ENCODE results near the gene RAD18. TPM values are rescaled to one million over a fixed set of nuclear protein-coding genes. Genes with fewer than 3 reads are reported as not detected.

The RAD18 gene
- total and polyA plus RNA-seq, 2 donors (not counting 1 experiment from before 2014, with no cell fraction given) = 4.8 to 21.3 TPM

DNA sequence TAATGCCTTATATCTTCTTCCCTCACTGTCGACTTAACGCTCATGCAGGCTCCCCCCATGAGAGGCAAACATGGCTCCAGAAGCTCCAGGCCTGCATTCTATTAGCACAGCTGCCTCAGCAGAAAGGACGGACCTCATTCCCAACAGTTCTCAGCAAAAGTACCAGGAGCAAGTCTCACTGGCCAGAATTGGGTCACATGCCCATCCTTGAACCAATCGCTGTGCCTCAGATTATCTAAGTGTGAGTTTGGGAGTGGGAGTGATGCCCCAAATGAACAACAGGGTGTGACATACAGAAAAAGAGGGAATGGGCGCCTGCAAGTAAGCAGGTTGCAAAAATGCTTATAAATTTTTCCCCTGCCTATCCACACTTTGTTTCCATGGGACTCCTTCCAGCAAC is 4.3 kb upstream of the RAD18 start:
- Mint-ChIP-seq H3K4me3 (no peak overlapping the region), H3K27me3 (peaks cover 19% of the 10 kb centered on the region), H3K27ac (no peak overlapping the region), H3K9me3 (ENCODE audit: insufficient read depth) (no peaks in the 10 kb centered on the region), H3K4me1 (peaks cover 18% of the 10 kb centered on the region)
- Histone ChIP-seq H3K9ac (ENCODE audit: low read length) (no peak overlapping the region), H3K9me3 (ENCODE audit: control extremely low read depth in 1 of 3, control insufficient read depth in 2 of 3, insufficient read depth in 1 of 3, low read length in 2 of 3) (no peaks in the 10 kb centered on the region), H3K79me2 (ENCODE audit: control insufficient read depth, insufficient read depth, low read length) (peaks cover 7% of the 10 kb centered on the region), H3K27ac (ENCODE audit: low read length in 2 of 2) (no peak overlapping the region), H3K36me3 (replicated peaks in 1 of 2; ENCODE audit: control extremely low read depth in 1 of 2, control insufficient read depth in 1 of 2, extremely low read depth in 1 of 2, insufficient read depth in 2 of 2, low read length in 1 of 2) (no peaks in the 10 kb centered on the region), H3K4me2 (replicated peaks; ENCODE audit: low read depth, low read length, poor library complexity, severe bottlenecking) (no peak overlapping the region), H2AFZ (ENCODE audit: insufficient read depth, low read depth, low read length, poor library complexity, severe bottlenecking) (no peak overlapping the region), H4K20me1 (ENCODE audit: control insufficient read depth, insufficient read depth, low read length, poor library complexity, severe bottlenecking) (no peaks in the 10 kb centered on the region), H3K27me3 (replicated peaks in 1 of 4; ENCODE audit: control extremely low read depth in 1 of 4, control insufficient read depth in 3 of 4, insufficient read depth in 4 of 4, low read length in 3 of 4) (peaks cover 0 to 14% (median 3%) of the 10 kb centered on the region in 4 experiments), H3K4me1 (ENCODE audit: control insufficient read depth in 2 of 2, insufficient read depth in 2 of 2, low read length in 2 of 2) (peaks cover 8 to 14% of the 10 kb centered on the region in 2 donors), H3K4me3 (ENCODE audit: control extremely low read depth in 1 of 5, extremely low read depth in 1 of 5, insufficient read depth in 1 of 5, low read depth in 2 of 5, low read length in 4 of 5) (no peak overlapping the region)
- ATAC-seq (ENCODE audit: low read depth) (no peak), DNase-seq (no peak)
- POLR2A ChIA-PET = no interaction called here
- CTCF ChIA-PET = interaction anchor here (1.0 to 3.0 kb wide), 2 partner anchors 13 to 335 kb away, joined by 3 to 17 read pairs; no protein-coding TSS in a partner anchor
- TF ChIP-seq, protein P1, sequence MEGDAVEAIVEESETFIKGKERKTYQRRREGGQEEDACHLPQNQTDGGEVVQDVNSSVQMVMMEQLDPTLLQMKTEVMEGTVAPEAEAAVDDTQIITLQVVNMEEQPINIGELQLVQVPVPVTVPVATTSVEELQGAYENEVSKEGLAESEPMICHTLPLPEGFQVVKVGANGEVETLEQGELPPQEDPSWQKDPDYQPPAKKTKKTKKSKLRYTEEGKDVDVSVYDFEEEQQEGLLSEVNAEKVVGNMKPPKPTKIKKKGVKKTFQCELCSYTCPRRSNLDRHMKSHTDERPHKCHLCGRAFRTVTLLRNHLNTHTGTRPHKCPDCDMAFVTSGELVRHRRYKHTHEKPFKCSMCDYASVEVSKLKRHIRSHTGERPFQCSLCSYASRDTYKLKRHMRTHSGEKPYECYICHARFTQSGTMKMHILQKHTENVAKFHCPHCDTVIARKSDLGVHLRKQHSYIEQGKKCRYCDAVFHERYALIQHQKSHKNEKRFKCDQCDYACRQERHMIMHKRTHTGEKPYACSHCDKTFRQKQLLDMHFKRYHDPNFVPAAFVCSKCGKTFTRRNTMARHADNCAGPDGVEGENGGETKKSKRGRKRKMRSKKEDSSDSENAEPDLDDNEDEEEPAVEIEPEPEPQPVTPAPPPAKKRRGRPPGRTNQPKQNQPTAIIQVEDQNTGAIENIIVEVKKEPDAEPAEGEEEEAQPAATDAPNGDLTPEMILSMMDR (IDR thresholded peaks at IDR 0.05) = no peak
- no peak for TF ChIP-seq EZH2 (IDR thresholded peaks at IDR 0.05; ENCODE audit: borderline replicate concordance, insufficient read depth, low read depth, low read length, poor library complexity, severe bottlenecking)
- 95% methylated on average over 4 of the region's 5 CpGs for WGBS (ENCODE audit: insufficient coverage)
- intact Hi-C loops (cut with micrococcal nuclease) = no loop called here

DNA sequence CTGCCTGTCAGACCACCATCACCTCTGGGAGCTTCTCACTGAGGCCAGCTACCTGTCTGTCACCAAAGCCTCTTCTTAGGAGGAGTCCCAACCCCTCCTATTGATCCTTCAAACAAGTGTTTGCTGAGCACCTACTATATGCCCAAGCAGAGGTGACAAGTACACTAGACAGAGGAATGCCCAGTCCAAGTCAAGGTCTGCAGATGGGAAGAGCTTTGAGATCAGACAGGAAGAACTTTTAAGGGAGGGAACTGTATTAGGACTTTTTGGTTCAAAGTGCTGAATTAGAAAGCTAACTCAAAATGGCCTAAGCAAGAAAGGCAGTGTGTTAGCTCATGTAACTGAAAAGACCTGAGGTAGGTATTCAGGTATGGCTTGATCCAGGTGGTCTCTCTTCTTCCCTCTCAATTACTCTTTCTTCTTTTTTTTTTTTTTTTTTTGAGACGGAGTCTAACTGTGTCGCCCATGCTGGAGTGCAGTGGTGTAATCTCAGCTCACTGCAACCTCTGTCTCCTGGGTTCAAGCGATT is 3.6 kb upstream of the RAD18 start:
- Mint-ChIP-seq H3K4me1 (peaks cover 24% of the 10 kb centered on the region), H3K9me3 (ENCODE audit: insufficient read depth) (no peaks in the 10 kb centered on the region), H3K27me3 (peaks cover 19% of the 10 kb centered on the region), H3K4me3 (no peak overlapping the region), H3K27ac (no peak overlapping the region)
- Histone ChIP-seq H3K27ac (ENCODE audit: low read length in 2 of 2) (no peak overlapping the region), H3K4me1 (ENCODE audit: control insufficient read depth in 2 of 2, insufficient read depth in 2 of 2, low read length in 2 of 2) (peaks cover 14 to 20% of the 10 kb centered on the region in 2 donors), H3K27me3 (replicated peaks in 1 of 4; ENCODE audit: control extremely low read depth in 1 of 4, control insufficient read depth in 3 of 4, insufficient read depth in 4 of 4, low read length in 3 of 4) (peaks cover 0 to 12% (median 2%) of the 10 kb centered on the region in 4 experiments), H3K4me3 (ENCODE audit: control extremely low read depth in 1 of 5, extremely low read depth in 1 of 5, insufficient read depth in 1 of 5, low read depth in 2 of 5, low read length in 4 of 5) (no peak overlapping the region), H3K79me2 (ENCODE audit: control insufficient read depth, insufficient read depth, low read length) (peaks cover 13% of the 10 kb centered on the region), H2AFZ (ENCODE audit: insufficient read depth, low read depth, low read length, poor library complexity, severe bottlenecking) (no peak overlapping the region), H3K4me2 (replicated peaks; ENCODE audit: low read depth, low read length, poor library complexity, severe bottlenecking) (no peak overlapping the region), H3K9me3 (ENCODE audit: control extremely low read depth in 1 of 3, control insufficient read depth in 2 of 3, insufficient read depth in 1 of 3, low read length in 2 of 3) (no peaks in the 10 kb centered on the region), H4K20me1 (ENCODE audit: control insufficient read depth, insufficient read depth, low read length, poor library complexity, severe bottlenecking) (no peaks in the 10 kb centered on the region), H3K36me3 (replicated peaks in 1 of 2; ENCODE audit: control extremely low read depth in 1 of 2, control insufficient read depth in 1 of 2, extremely low read depth in 1 of 2, insufficient read depth in 2 of 2, low read length in 1 of 2) (no peaks in the 10 kb centered on the region), H3K9ac (ENCODE audit: low read length) (no peak overlapping the region)
- POLR2A ChIA-PET = interaction anchor here (0.7 kb wide), 1 partner anchor 10 kb away, joined by 3 read pairs; no protein-coding TSS in a partner anchor
- no peak for DNase-seq
- intact Hi-C loops (cut with micrococcal nuclease) = no loop called here
- no peak for ATAC-seq (ENCODE audit: low read depth)
- CTCF ChIA-PET = interaction anchor here (0.6 to 3.0 kb wide), 3 partner anchors 13 to 335 kb away, joined by 3 to 17 read pairs (median 3); partner anchors contain the start of gene OXTR
- no peak for TF ChIP-seq EZH2 (IDR thresholded peaks at IDR 0.05; ENCODE audit: borderline replicate concordance, insufficient read depth, low read depth, low read length, poor library complexity, severe bottlenecking)
- TF ChIP-seq, protein P1 (IDR thresholded peaks at IDR 0.05) = no peak
- 100% methylated on average over 1 of the region's 3 CpGs for WGBS (ENCODE audit: insufficient coverage)
